ENCODE measurements around the gene OR52E1. TPM values are rescaled to one million over a fixed set of nuclear protein-coding genes. Genes with fewer than 3 reads are reported as not detected.
"Not testable (repeated sequence)": the region's sequence is repeated elsewhere in the genome, so short reads cannot be mapped to it uniquely, and the experiment has no call there.

OR52E1 gene
- total RNA-seq, result not detected

DNA sequence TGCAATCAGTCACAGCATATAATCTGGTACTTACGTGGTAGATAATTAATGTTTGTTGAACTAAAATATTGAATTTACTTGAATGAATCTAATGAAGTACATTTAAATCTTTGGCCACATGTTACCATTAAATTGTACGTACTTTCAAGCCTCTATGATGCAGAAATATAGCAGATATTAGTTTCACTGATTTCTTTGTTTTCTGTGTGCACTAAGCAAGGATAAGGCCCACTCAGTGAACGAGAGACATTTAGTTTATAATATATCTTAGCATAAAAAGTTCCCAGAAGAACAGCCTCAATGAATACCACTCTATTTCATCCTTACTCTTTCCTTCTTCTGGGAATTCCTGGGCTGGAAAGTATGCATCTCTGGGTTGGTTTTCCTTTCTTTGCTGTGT is at the start of gene OR52E1:
OR52E1 (plus strand) TSS at position 301 of the 400 bp plus-strand sequence.
- DNase-seq (no peak), ATAC-seq (no peak)
- Mint-ChIP-seq H3K9me3 (ENCODE audit: insufficient read depth) (no peaks in the 10 kb centered on the region), H3K4me3 (no peak within 1 kb of the TSS), H3K36me3 (ENCODE audit: low read depth) (no peaks in the 10 kb centered on the region), H3K27me3 (ENCODE audit: low read depth) (no peaks in the 10 kb centered on the region), H3K4me1 (ENCODE audit: low read depth) (no peaks in the 10 kb centered on the region), H3K27ac (no peak within 1 kb of the TSS)
- ChIA-PET POLR2A (no interaction called here), CTCF (no interaction called here)

DNA sequence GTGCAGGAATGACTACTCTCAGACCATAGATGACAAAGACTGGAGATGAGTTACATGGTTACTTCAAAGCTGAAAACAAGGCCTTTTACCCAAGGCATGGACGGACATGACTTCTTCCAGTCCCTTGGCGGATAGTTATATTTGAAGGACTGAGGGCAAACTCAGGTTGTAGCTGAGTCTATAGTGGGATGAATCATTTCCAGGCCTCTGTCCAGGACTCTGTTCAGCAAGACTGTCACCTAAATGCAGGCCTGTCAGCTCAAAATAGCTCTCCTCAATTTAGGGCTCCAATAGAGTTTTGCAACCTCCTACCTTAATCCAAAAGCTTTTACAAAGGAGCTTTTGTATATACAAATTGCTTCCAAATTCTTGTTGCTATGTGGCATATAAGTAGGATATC is 47.4 kb upstream of the OR52E1 start:
- Mint-ChIP-seq H3K36me3 (ENCODE audit: low read depth) (no peaks in the 10 kb centered on the region), H3K9me3 (ENCODE audit: insufficient read depth) (peaks cover 4% of the 10 kb centered on the region), H3K27me3 (ENCODE audit: low read depth) (no peaks in the 10 kb centered on the region), H3K4me3 (no peak overlapping the region), H3K4me1 (ENCODE audit: low read depth) (no peaks in the 10 kb centered on the region), H3K27ac (no peak overlapping the region)
- CTCF ChIA-PET, result no interaction called here
- no peak for ATAC-seq
- no peak for DNase-seq
- POLR2A ChIA-PET, result no interaction called here

DNA sequence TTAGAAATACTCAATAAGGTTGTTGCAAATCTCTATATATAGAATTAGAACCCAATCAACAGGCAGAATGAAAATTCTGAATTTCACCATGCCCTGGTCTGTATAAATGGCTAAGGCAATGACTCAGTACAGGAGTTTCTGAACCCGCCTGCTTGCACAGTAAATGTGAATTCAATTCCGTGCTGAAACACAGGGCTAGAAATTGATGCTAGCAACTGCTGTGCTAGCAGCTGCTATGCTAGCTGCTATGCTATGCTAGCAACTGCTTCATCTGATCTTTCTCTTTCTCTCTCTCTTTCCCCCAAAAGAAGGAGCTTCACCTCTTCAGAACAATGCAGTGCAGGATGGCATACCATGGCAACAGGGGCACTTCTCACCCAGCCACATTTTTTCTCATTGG is 32.7 kb upstream of the OR52E1 start:
- H3K9me3 Mint-ChIP-seq (ENCODE audit: insufficient read depth), result no peaks in the 10 kb centered on the region
- no peaks in the 10 kb centered on the region for H3K4me1 Mint-ChIP-seq (ENCODE audit: low read depth)
- POLR2A ChIA-PET, result no interaction called here
- no peaks in the 10 kb centered on the region for H3K36me3 Mint-ChIP-seq (ENCODE audit: low read depth)
- no peak overlapping the region for H3K27ac Mint-ChIP-seq
- no peak overlapping the region for H3K4me3 Mint-ChIP-seq
- no peaks in the 10 kb centered on the region for H3K27me3 Mint-ChIP-seq (ENCODE audit: low read depth)
- ATAC-seq, result no peak
- DNase-seq, result no peak
- CTCF ChIA-PET, result no interaction called here

DNA sequence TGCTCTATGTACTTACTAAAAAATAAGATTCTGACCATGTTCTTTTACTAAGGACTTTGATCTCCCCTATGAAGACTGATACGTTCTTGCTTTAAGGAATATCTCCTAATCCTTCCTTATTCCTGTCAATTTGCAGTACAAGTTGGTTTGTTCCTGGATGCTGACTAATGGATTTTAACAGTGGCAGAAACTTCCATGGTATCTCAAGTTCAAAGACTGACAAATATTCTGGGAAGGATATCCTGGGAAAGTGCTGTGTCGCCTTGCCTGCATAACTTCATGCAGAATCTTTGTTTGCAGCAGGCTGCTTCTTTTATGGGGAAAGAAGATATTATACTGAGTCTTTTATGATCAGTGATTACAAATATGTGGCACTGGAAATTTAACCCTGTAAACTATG is 31.4 kb upstream of the OR52E1 start:
- no peaks in the 10 kb centered on the region for H3K36me3 Mint-ChIP-seq (ENCODE audit: low read depth)
- no peak overlapping the region for H3K27ac Mint-ChIP-seq
- H3K4me3 Mint-ChIP-seq, result no peak overlapping the region
- no peaks in the 10 kb centered on the region for H3K4me1 Mint-ChIP-seq (ENCODE audit: low read depth)
- DNase-seq (no peak), ATAC-seq (no peak)
- ChIA-PET CTCF (no interaction called here), POLR2A (no interaction called here)
- H3K9me3 Mint-ChIP-seq (ENCODE audit: insufficient read depth), result no peaks in the 10 kb centered on the region
- H3K27me3 Mint-ChIP-seq (ENCODE audit: low read depth), result no peaks in the 10 kb centered on the region

DNA sequence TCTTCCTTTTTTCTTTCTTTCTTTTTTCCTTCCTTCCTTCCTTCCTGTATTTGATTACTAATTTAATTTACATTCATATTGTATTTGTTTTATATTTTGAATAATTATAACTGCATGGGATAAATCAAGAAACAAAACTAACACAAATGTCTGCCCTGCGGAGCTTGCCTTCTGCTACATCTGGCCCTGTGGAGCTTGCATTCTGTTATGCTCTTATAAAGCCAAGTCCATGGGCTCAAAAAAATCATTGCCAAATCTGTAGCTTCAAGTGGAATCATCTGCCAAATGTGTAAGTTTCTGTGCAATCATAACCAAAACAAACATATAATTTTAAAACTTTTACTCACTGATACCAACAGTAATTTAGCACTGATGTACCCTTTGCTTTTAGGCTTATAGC is 31.0 kb upstream of the OR52E1 start:
- ATAC-seq (no peak), DNase-seq (no peak)
- H3K27ac Mint-ChIP-seq, result no peak overlapping the region
- no peak overlapping the region for H3K4me3 Mint-ChIP-seq
- ChIA-PET POLR2A (no interaction called here), CTCF (no interaction called here)
- H3K36me3 Mint-ChIP-seq (ENCODE audit: low read depth), result no peaks in the 10 kb centered on the region
- no peaks in the 10 kb centered on the region for H3K4me1 Mint-ChIP-seq (ENCODE audit: low read depth)
- no peaks in the 10 kb centered on the region for H3K9me3 Mint-ChIP-seq (ENCODE audit: insufficient read depth)
- H3K27me3 Mint-ChIP-seq (ENCODE audit: low read depth), result no peaks in the 10 kb centered on the region

DNA sequence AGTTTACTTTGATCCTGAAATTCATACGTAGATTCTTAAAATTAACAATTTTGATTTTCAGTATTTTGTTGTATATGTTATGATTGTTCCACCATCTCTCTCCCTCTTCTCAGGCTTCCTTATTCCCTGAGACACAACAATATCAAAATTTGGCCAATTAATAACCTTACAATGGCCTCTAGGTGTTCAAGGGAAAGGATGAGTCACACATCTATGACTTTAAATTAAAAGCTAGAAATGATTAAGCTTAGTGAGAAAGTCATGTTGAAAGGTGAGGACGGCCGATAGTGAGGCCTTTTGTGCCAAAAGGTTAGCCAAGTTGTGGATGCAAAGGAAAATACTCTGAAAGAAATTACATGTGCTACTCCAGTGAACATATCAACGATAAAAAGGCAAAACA is 28.5 kb upstream of the OR52E1 start:
- Mint-ChIP-seq H3K9me3 (ENCODE audit: insufficient read depth) (no peaks in the 10 kb centered on the region), H3K36me3 (ENCODE audit: low read depth) (no peaks in the 10 kb centered on the region), H3K4me3 (no peak overlapping the region), H3K27ac (no peak overlapping the region), H3K27me3 (ENCODE audit: low read depth) (no peaks in the 10 kb centered on the region), H3K4me1 (ENCODE audit: low read depth) (no peaks in the 10 kb centered on the region)
- ATAC-seq, result no peak
- ChIA-PET CTCF (no interaction called here), POLR2A (no interaction called here)
- no peak for DNase-seq

DNA sequence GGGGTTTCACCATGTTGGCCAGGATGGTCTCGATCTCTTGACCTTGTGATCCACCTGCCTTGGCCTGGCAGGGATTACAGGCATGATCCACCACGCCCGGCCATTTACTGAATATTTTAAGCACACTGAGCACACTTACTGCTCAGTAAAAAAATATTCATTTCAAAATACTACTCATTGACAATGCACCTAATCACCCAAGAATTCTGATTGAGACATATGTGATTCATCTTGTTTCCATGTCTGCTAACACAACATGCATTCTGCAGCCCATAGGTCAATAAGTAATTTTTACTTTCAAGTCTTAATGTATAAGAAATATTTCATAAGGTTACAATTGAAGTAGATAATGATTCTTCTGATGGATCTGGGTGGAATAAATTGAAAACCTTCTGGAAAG is 27.3 kb upstream of the OR52E1 start:
- CTCF ChIA-PET, result no interaction called here
- H3K9me3 Mint-ChIP-seq (ENCODE audit: insufficient read depth), result no peaks in the 10 kb centered on the region
- no peaks in the 10 kb centered on the region for H3K27me3 Mint-ChIP-seq (ENCODE audit: low read depth)
- no peak overlapping the region for H3K27ac Mint-ChIP-seq
- DNase-seq (no peak), ATAC-seq (no peak)
- POLR2A ChIA-PET, result no interaction called here
- H3K4me3 Mint-ChIP-seq, result no peak overlapping the region
- H3K36me3 Mint-ChIP-seq (ENCODE audit: low read depth), result no peaks in the 10 kb centered on the region
- H3K4me1 Mint-ChIP-seq (ENCODE audit: low read depth), result no peaks in the 10 kb centered on the region

DNA sequence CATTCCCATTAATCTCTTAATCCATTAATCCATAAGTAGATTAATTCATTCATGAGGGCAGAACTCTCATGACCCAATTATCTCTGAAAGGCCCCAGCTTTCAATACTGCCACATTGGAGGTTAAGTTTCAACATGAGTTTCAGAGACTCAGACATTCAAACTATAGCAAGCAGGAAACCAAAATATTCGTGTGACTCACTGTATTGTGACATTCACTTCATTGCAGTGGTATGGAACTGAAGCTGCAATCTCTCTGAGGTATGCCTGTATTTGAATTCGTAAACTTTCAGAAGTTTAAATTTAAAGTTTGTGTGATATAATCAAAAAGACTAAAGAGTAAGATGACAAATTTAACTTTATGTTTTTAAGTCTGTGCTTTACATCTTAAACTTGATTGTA is 26.0 kb upstream of the OR52E1 start:
- Mint-ChIP-seq H3K27ac (no peak overlapping the region), H3K36me3 (ENCODE audit: low read depth) (no peaks in the 10 kb centered on the region), H3K27me3 (ENCODE audit: low read depth) (no peaks in the 10 kb centered on the region), H3K9me3 (ENCODE audit: insufficient read depth) (no peaks in the 10 kb centered on the region), H3K4me3 (no peak overlapping the region), H3K4me1 (ENCODE audit: low read depth) (no peaks in the 10 kb centered on the region)
- DNase-seq (no peak), ATAC-seq (no peak)
- ChIA-PET POLR2A (no interaction called here), CTCF (no interaction called here)

DNA sequence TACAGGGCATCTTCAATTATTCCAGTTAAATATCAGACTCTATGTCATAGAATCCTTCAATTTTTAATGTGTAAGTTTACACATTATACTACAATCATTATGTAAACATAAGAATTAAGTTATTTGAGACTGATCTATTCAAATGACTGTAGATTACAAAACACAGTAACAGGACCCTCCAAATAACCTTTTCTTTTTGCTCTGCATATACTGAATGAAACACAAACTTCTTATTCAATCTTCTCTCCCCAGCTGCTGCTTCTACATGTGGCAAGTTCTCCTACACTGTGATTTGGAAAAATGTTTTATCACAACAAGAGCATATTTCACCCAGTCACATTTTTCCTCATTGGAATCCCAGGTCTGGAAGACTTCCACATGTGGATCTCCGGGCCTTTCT is 23.1 kb upstream of the OR52E1 start, which contains the start of gene OR52J3:
OR52J3 (plus strand) TSS at position 301 of the 400 bp plus-strand sequence; CDS start at position 301, 0 bp downstream.
- DNase-seq, result no peak
- H3K4me3 Mint-ChIP-seq, result no peak within 1 kb of the TSS

DNA sequence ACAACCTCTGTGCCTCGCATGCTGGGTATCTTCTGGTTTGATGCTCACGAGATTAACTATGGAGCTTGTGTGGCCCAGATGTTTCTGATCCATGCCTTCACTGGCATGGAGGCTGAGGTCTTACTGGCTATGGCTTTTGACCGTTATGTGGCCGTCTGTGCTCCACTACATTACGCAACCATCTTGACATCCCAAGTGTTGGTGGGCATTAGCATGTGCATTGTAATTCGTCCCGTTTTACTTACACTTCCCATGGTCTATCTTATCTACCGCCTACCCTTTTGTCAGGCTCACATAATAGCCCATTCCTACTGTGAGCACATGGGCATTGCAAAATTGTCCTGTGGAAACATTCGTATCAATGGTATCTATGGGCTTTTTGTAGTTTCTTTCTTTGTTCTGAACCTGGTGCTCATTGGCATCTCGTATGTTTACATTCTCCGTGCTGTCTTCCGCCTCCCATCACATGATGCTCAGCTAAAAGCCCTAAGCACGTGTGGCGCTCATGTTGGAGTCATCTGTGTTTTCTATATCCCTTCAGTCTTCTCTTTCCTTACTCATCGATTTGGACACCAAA is 22.5 kb upstream of the OR52E1 start:
- H3K4me1 Mint-ChIP-seq (ENCODE audit: low read depth), result no peaks in the 10 kb centered on the region
- H3K36me3 Mint-ChIP-seq (ENCODE audit: low read depth), result no peaks in the 10 kb centered on the region
- no peaks in the 10 kb centered on the region for H3K9me3 Mint-ChIP-seq (ENCODE audit: insufficient read depth)
- DNase-seq (no peak), ATAC-seq (no peak)
- ChIA-PET CTCF (no interaction called here), POLR2A (no interaction called here)
- H3K27ac Mint-ChIP-seq, result no peak overlapping the region
- H3K4me3 Mint-ChIP-seq, result no peak overlapping the region
- H3K27me3 Mint-ChIP-seq (ENCODE audit: low read depth), result no peaks in the 10 kb centered on the region

More for the DNA sequence above, 23.1 kb upstream of the OR52E1 start, which contains the start of gene OR52J3:
- no peaks in the 10 kb centered on the region for H3K4me1 Mint-ChIP-seq (ENCODE audit: low read depth)
- H3K36me3 Mint-ChIP-seq (ENCODE audit: low read depth), result no peaks in the 10 kb centered on the region
- H3K9me3 Mint-ChIP-seq (ENCODE audit: insufficient read depth), result no peaks in the 10 kb centered on the region
- CTCF ChIA-PET, result no interaction called here
- no peak within 1 kb of the TSS for H3K27ac Mint-ChIP-seq
- ATAC-seq, result no peak
- no peaks in the 10 kb centered on the region for H3K27me3 Mint-ChIP-seq (ENCODE audit: low read depth)
- POLR2A ChIA-PET, result no interaction called here

DNA sequence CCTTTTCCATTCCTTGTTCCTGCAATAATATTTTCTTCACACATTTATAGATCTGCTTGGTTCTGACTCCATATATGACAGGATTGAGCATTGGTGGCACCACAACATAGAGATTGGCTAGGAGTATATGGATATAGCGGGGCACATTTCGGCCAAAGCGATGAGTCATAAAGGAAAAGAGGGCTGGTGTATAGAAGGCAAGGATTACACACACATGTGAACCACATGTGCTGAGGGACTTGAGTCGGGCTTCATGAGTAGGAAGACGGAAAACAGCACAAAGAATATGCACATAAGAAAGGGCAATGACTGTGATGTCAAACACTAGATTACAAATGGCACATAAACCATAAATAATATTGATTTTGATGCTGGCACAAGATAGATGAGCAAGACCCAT is 10.7 kb upstream of the OR52E1 start:
- CTCF ChIA-PET; H3K27me3 Mint-ChIP-seq (ENCODE audit: low read depth): not testable (repeated sequence)

DNA sequence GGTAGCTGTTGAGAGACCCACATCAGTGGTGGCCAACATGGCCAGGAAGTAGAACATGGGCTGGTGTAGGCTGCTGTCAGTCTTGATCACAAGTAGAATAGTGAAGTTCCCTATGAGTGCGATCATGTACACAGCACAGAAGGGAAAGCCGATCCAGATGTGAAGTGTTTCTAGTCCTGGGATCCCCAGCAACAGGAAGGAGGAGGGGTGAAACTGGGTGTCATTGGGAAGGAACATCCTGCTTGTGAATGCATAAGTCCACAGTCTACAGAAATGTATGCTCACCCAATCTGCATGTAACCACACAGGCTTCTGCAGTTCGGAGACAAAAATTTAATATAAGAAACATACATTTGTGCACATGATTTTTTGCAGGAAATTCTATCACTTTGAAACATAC is 10.0 kb upstream of the OR52E1 start, which contains the start of gene OR52E2:
OR52E2 (minus strand) TSS at position 237 of the 400 bp plus-strand sequence; CDS start at position 237, 0 bp downstream.
- POLR2A ChIA-PET, result no interaction called here
- DNase-seq (no peak), ATAC-seq (no peak)
- CTCF ChIA-PET, result no interaction called here
- Mint-ChIP-seq H3K27ac (no peak within 1 kb of the TSS), H3K36me3 (ENCODE audit: low read depth) (no peaks in the 10 kb centered on the region), H3K9me3 (ENCODE audit: insufficient read depth) (no peaks in the 10 kb centered on the region), H3K4me1 (ENCODE audit: low read depth) (no peaks in the 10 kb centered on the region), H3K27me3 (ENCODE audit: low read depth) (no peaks in the 10 kb centered on the region), H3K4me3 (no peak within 1 kb of the TSS)

More for the DNA sequence above, 10.7 kb upstream of the OR52E1 start:
- ATAC-seq; H3K27ac Mint-ChIP-seq; H3K4me3 Mint-ChIP-seq; H3K36me3 Mint-ChIP-seq (ENCODE audit: low read depth); DNase-seq; POLR2A ChIA-PET; H3K9me3 Mint-ChIP-seq (ENCODE audit: insufficient read depth); H3K4me1 Mint-ChIP-seq (ENCODE audit: low read depth): not testable (repeated sequence)

DNA sequence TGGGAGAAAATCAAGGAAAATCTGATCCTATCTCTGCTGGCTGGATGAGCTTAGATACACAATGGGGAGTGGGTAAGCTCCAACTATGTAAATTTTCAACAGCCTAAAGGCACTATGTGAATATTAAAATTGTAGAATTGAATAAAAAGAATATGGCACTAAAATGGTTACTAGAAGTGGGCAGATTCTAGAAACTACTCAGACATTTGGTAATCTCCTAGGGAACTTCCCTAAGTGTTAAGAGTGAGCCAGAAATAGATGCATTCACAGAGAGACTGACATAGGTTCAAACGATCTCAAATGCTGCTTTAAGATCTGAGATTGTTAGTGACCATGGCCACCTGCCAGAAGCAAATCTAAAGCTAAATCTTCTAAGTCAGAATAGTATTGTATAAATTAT is 4.3 kb upstream of the OR52E1 start:
- ChIA-PET POLR2A (no interaction called here), CTCF (no interaction called here)
- Mint-ChIP-seq H3K4me3 (no peak overlapping the region), H3K27ac (no peak overlapping the region), H3K9me3 (ENCODE audit: insufficient read depth) (no peaks in the 10 kb centered on the region), H3K4me1 (ENCODE audit: low read depth) (no peaks in the 10 kb centered on the region), H3K27me3 (ENCODE audit: low read depth) (no peaks in the 10 kb centered on the region), H3K36me3 (ENCODE audit: low read depth) (no peaks in the 10 kb centered on the region)
- ATAC-seq, result no peak
- no peak for DNase-seq
